ENCODE measurements around the gene EBF4. TPM values are rescaled to one million over a fixed set of nuclear protein-coding genes. Genes with fewer than 3 reads are reported as not detected.

EBF4 gene
- total RNA-seq, 1 donor from 2014 or later, result 11.0 TPM

DNA sequence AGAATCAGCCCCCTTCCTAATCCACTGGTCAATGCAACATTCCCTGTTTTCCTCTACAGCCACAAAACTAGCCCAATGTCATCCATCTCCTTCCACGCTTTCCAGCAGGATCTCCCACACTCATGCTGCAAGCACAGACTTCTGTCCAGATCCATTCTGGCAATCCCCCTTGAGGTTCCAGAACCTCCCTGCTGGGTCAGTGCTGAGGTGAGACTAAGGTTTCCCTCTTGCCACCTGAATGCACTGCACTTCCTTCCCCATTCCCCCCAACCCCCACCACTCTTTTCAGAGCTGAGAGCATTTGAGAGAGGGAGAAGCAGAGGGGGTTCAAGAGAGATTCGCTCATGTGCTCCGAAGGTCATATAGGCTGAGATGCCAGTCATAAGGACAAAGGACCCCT, 43.9 kb downstream of the EBF4 start:
- no peak for DNase-seq
- Mint-ChIP-seq H3K9me3 (ENCODE audit: unreplicated experiment) (peaks cover 3% of the 10 kb centered on the region), H3K27me3 (ENCODE audit: unreplicated experiment) (peaks cover 8% of the 10 kb centered on the region), H3K27ac (ENCODE audit: unreplicated experiment) (no peak overlapping the region), H3K36me3 (ENCODE audit: unreplicated experiment) (peaks cover 9% of the 10 kb centered on the region), H3K4me1 (ENCODE audit: low read depth, unreplicated experiment) (peaks cover 8% of the 10 kb centered on the region), H3K4me3 (ENCODE audit: unreplicated experiment) (no peak overlapping the region)
- TF ChIP-seq, protein P1, sequence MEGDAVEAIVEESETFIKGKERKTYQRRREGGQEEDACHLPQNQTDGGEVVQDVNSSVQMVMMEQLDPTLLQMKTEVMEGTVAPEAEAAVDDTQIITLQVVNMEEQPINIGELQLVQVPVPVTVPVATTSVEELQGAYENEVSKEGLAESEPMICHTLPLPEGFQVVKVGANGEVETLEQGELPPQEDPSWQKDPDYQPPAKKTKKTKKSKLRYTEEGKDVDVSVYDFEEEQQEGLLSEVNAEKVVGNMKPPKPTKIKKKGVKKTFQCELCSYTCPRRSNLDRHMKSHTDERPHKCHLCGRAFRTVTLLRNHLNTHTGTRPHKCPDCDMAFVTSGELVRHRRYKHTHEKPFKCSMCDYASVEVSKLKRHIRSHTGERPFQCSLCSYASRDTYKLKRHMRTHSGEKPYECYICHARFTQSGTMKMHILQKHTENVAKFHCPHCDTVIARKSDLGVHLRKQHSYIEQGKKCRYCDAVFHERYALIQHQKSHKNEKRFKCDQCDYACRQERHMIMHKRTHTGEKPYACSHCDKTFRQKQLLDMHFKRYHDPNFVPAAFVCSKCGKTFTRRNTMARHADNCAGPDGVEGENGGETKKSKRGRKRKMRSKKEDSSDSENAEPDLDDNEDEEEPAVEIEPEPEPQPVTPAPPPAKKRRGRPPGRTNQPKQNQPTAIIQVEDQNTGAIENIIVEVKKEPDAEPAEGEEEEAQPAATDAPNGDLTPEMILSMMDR (IDR thresholded peaks at IDR 0.05; ENCODE audit: partially characterized antibody, unreplicated experiment), result no peak

DNA sequence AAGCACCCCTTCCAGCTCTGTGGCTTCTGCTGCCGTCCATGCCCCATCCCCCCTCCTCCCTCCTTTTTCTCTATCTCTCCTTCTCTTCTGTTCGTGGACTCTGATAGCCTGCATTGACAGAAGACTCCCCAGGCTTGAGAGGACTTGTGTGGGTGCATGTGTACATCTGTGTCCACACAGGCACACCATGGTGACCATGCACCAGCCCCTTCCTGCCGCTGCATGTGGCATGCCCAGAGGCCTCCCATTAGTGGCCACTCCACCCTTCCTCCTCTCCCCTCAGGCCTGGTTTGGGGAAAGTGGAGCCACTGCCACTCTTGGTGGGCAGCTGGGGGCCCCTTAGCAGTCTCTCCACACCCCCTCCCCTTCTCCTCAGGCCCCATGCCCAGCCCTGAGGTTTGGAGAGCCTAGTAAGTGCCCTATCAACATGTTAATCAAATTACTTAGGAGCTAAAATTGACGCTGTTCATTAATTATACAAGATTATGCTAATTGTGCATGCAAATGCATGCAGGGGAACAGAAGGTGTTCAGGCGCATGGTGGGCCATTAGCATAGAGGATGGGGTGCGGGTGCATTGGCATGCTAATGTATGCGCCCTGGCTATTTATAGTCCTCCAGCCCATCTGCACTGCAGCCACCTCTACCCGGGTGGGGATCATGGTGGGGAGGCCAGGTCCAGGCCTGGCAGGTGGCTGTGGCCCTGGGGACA, 45.9 kb downstream of the EBF4 start:
- H3K27ac Mint-ChIP-seq (ENCODE audit: unreplicated experiment), result no peak overlapping the region
- peaks cover 8% of the 10 kb centered on the region for H3K4me1 Mint-ChIP-seq (ENCODE audit: low read depth, unreplicated experiment)
- peaks cover under 1% of the 10 kb centered on the region for H3K36me3 Mint-ChIP-seq (ENCODE audit: unreplicated experiment)
- H3K9me3 Mint-ChIP-seq (ENCODE audit: unreplicated experiment), result peaks cover 3% of the 10 kb centered on the region
- no peak overlapping the region for H3K4me3 Mint-ChIP-seq (ENCODE audit: unreplicated experiment)
- DNase-seq, result no peak
- peaks cover 14% of the 10 kb centered on the region for H3K27me3 Mint-ChIP-seq (ENCODE audit: unreplicated experiment)
- TF ChIP-seq, protein P1 (IDR thresholded peaks at IDR 0.05; ENCODE audit: partially characterized antibody, unreplicated experiment), result no peak

DNA sequence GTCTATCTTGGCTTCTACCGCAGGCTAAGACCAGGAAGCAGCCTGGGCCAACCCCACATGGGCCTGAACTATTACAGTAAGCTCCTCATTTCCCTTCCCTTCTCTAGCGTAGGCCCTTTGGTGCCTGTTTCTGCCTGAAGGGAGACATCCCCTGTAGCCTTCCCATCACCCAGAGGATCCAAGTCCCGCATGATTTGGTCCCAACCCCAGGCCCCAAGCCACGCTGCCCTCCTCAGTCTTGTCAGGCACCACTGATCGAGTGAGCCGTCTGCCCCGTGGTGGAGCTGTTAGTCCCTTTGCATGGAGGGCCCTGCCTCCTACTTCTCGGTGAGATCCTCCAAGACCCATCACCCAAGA, 46.4 kb downstream of the EBF4 start:
- Mint-ChIP-seq H3K4me3 (ENCODE audit: unreplicated experiment) (no peak overlapping the region), H3K27ac (ENCODE audit: unreplicated experiment) (peak overlapping the region; percentile 8), H3K27me3 (ENCODE audit: unreplicated experiment) (peaks cover 14% of the 10 kb centered on the region), H3K36me3 (ENCODE audit: unreplicated experiment) (no peaks in the 10 kb centered on the region), H3K9me3 (ENCODE audit: unreplicated experiment) (peaks cover 3% of the 10 kb centered on the region), H3K4me1 (ENCODE audit: low read depth, unreplicated experiment) (peaks cover 8% of the 10 kb centered on the region)
- TF ChIP-seq, protein P1 (IDR thresholded peaks at IDR 0.05; ENCODE audit: partially characterized antibody, unreplicated experiment), result no peak
- no peak for DNase-seq

DNA sequence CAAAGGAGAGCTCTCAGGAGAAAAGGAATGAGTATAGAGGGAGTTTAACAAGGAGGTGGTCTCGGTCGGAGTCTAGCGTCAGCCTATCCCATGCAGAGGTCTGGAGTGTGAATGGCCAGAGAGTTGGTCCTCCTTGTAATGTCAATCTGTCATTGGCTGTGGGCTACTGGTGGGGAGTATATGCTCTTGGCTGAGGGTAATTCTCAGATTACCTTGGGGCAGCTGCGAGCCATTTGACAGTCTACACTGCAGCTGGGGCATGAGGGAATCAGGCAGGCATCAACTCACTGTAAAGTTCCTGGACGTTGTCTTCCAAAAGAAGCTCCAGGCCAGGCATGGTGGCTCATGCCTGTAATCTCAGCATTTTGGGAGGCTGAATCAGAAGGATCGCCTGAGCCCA, 48.1 kb downstream of the EBF4 start:
- Mint-ChIP-seq H3K27me3 (ENCODE audit: unreplicated experiment) (peaks cover 14% of the 10 kb centered on the region), H3K4me1 (ENCODE audit: low read depth, unreplicated experiment) (peaks cover 8% of the 10 kb centered on the region), H3K36me3 (ENCODE audit: unreplicated experiment) (no peaks in the 10 kb centered on the region), H3K27ac (ENCODE audit: unreplicated experiment) (no peak overlapping the region), H3K9me3 (ENCODE audit: unreplicated experiment) (no peaks in the 10 kb centered on the region), H3K4me3 (ENCODE audit: unreplicated experiment) (no peak overlapping the region)
- no peak for DNase-seq
- TF ChIP-seq, protein P1 (IDR thresholded peaks at IDR 0.05; ENCODE audit: partially characterized antibody, unreplicated experiment), result no peak

DNA sequence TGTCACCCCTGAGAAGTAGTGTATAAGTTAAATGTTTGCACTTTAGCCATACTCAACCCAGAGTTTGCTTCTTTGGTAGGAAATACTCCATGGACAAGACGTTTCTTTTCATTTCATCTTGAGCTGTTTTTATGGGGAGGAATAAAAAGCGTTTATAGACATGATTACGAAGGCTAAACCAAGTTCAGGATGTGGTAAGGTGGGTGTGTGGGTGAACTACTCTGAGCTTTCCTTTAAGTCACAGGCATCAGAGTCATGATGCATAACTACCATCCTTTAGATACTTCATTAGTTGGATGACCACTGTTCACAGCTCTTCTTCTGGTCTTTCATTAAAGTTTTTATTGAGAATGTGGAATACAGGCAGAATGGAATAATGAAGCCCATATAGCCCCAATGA, 48.9 kb downstream of the EBF4 start:
- no peak for DNase-seq
- H3K4me3 Mint-ChIP-seq (ENCODE audit: unreplicated experiment), result no peak overlapping the region
- H3K9me3 Mint-ChIP-seq (ENCODE audit: unreplicated experiment), result peaks cover 3% of the 10 kb centered on the region
- H3K36me3 Mint-ChIP-seq (ENCODE audit: unreplicated experiment), result no peaks in the 10 kb centered on the region
- H3K4me1 Mint-ChIP-seq (ENCODE audit: low read depth, unreplicated experiment), result peaks cover 8% of the 10 kb centered on the region
- H3K27me3 Mint-ChIP-seq (ENCODE audit: unreplicated experiment), result peaks cover 19% of the 10 kb centered on the region
- TF ChIP-seq, protein P1 (IDR thresholded peaks at IDR 0.05; ENCODE audit: partially characterized antibody, unreplicated experiment), result no peak
- H3K27ac Mint-ChIP-seq (ENCODE audit: unreplicated experiment), result no peak overlapping the region
